HG03354 (cell line): ENCODE results near the gene NHLRC4.
"Not testable (repeated sequence)": the region's sequence is repeated elsewhere in the genome, so short reads cannot be mapped to it uniquely, and the experiment has no call there.

Source experiments
- ATAC-seq: cut with Tn5 transposase; IDR thresholded peaks from one replicate; pipeline ENCODE4 v1.9.1; 2021; ENCODE audit warnings: mild to moderate bottlenecking; ENCODE audit not compliant: unreplicated experiment, poor library complexity, severe bottlenecking

The NHLRC4 gene

DNA sequence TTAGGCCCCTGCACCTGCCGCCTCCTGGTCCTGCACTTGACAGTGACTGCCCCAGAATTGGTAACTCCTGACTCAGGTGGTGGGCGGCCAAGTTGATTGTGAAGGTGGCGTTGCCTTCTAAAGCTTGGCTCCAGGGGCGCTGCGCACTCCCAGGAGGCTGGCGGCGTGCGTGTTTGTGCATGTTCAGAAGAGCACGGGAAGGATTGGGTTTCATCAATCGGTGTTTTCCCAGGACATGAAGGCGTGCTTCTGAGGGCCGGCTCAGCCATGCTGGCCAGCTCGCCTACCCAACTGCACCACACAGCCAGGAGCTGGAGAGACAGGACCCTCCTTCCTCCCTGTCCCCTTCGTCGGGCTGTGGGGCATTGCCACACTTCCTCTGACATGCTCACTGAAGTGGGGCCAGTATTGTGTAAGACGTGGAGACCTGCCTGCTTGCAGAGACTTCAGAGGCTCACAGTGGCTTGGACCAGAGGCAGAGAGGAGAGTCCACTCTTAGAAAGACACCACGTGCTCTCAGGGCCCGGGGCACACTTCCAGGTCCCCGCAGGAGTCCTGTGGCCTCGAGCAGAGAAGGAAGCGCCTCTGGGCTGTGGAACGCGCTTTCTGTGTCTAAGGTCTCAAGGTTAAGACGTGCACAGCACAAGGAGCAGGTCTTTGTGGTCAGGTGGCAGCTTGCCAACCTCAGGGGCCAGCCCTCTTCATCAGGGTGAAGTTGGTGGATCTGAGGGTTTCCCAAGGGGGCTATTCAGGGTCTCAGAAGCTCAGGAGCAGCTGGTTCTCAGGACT, 25.9 kb downstream of the NHLRC4 start:
- no peak for ATAC-seq

DNA sequence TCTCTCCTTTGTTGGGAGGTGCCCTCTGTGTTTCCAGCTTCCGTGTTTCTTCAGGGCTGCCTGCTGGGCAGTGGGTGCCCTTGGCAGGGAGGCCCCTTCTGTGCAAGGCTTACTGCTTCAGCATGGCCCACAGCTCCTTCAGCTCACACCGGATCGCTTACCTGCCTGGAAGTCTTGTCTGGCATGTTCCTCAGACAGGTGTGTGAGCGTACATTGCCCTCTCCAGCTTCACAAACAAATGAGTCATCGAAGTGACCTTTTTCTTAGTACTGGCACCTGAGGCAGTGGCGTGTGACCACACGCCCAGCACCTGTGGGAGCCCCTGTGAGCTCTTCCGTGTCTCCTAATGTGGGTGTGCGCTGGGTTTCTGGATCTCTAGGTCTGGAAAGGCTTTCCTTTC, 26.6 kb downstream of the NHLRC4 start:
- no peak for ATAC-seq

DNA sequence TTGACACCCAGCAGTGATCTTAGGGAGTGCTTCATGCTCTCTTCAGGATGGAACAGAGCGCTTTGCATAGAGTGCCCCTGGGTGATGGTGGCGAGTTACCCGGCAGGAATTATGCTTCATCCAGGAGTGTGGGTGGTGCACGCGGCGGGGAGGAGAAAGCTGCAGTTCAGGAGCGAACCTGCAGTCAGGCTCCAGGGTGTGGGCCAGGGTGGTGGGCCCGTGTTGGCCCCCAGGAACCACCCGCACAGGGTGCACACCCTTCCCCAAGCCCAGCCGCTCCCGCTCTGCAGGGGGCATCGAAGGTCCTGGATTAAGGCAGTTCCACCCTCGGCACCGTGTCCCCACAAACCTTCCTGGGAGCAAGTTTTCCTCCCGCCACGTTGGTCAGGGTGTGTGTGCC, 27.0 kb downstream of the NHLRC4 start:
- no peak for ATAC-seq

DNA sequence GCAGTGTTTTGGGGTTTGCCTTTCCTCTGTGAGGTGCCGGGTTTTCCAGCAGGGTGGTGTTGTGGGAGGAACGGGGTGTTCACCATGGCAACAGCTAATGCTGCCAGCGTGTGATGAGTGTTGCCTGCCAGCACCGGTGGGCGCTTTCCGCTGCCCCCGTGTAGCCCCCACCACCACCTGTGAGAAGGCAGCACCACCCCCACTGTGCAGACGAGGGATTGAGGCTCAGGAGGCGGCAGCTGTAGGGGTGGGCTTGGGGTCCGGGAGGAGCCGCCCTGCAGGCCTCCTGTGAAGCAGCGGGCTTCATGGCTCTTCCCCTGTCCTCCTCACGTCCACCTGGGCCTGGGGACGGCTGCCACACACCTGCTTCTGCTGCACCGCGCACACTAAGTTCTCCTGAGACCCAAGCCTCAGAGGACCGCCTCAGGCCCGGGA, 28.3 kb downstream of the NHLRC4 start:
- no peak for ATAC-seq

DNA sequence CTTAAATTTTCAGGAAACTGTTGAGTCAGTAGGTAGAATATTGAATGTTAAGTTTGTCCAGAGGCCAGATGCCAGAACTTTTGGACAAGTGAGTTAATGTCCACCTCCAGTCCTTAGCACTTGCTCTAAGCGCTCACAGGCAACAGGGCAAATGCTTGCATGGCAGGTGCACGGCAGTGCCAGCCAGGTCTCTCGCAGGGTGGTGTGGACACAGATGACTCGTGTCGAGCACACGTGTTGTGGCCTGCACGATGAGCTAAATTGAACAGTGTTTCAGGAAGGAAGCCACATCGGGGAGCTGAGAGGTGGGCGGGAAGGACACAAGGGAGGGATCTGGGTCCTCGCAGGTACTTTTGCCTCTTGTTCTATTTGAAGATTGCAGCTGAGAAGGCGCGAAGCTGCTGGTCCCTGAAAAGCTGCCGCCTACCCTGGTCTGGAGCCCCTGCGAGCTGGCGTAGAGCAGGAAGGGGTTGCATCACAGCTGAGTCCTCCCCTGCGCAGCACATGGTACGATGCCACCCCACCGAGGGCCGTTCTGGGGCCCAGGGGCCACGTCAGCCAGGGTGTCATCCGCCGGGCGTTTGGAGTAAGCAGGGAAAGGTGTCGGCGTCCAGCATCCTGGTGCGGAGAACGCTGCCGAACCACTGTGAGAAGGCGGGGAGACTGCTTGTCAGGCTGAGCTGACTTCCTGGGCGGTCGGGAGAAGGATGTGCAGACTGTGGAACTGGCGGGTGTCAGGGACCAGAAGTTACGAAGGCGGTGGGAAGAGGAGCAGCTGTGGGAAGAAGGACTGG, 29.3 kb downstream of the NHLRC4 start:
- ATAC-seq, result no peak

DNA sequence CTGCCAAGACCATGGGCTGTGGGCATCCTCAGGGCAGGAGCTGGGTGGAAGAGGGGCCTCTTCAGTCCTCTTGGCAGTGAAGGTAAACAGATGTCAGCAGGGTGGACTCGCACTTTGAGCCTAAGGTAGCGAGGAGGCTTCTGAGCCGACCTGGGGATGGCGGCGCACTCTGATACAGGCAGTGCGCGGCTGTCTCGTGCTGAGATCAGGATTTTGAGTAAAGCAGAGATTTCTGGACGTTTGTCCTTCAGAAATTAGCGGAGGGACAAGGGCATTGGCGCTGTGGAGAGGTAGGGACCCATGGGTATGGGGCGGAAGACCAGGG, 29.9 kb downstream of the NHLRC4 start:
- no peak for ATAC-seq

DNA sequence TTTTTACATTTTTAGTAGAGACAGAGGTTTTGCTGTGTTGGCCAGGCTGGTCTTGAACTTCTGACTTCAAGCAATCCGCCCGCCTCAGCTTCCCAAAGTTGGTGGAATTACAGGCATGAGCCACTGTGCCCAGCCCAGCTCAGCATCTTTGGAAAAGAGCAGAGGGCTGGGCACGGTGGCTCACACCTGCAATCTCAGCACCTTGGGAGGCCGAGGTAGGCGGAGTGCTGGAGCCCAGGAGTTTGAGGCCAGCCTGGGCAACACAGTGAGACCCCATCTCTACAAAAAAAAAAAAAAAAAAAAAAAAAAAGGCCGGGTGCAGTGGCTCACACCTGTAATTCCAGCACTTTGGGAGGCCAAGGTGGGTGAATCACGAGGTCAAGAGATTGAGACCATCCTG, 30.9 kb downstream of the NHLRC4 start:
- not testable (repeated sequence) for ATAC-seq

DNA sequence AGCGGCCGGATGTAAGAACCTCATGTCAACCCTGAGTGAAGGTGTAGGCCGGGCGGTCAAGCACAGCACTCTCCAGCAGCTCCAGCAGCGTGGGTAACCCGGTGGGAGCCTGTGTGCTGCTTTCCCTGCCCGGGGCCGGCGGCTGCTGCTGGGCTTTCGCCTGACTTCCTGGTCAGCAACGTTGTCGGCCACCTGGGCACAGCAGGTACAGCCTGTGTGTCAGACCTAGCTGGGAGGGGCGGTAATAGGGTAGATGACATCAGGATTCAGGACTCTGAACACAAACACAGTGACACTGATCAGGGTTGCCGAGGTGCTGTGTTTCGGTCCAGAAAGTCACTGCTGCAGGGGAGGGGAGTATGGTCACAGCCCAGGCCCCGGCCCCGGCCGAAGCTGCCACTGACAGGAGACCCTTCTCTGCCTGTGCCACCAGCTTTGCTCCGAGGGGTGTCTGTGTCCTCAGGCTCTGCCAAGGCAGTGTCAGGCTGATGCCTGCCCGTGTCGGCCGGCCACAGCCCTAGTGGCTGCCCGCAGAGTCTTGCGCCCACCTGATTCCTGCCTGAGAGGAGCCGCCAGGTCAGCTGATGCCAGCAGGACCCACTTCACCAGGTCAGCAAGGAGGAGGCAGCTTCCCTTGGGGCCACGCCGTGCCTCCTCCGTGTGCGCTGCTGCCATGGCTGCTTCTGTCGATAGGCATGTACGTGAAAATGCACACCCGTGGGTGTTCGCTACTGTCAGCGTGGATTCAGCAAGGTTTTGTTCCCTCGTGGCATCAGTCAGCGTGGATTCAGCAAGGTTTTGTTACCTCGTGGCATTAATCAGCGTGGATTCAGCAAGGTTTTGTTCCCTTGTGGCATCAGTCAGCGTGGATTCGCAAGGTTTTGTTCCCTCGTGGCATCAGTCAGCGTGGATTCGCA, 32.3 kb downstream of the NHLRC4 start:
- ATAC-seq, result no peak

DNA sequence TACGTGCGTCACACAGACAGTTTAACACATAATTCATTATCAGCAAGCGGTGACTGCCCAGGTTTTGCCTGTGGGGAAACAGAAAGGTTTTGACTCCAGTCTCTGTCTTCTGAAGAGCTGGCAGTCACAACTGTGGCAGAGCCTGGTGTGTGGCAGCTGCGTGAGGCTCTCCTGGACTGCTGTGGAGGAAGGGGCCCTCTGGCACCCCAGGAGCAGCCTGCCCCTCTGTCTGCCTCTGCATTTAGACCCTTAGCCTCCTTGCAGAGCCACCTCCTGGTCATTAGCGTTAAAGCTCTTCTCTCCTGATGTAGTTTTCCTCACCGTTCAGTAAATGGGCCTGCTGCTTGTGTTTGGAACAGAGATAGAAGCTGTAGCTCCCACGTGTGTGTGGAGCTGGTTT, 34.0 kb downstream of the NHLRC4 start:
- ATAC-seq, result no peak

DNA sequence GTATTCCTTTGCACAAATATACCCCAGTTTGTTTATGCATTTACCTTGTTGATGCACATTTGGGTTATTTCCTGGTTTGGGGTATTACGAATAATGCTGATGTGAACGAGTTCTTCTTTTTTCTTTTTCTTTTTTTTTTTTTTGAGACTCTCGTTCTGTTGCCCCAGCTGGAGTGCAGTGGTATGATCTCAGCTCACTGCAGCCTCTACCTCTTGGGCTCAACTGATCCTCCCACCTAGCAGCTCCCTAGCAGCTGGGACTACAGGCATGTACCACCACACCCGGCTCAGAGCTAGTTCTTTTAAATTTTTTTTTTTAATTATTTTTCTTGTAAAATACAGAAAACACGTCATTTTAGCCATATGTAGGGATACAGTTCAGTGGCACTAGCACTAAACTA, 37.1 kb downstream of the NHLRC4 start:
- no peak for ATAC-seq

DNA sequence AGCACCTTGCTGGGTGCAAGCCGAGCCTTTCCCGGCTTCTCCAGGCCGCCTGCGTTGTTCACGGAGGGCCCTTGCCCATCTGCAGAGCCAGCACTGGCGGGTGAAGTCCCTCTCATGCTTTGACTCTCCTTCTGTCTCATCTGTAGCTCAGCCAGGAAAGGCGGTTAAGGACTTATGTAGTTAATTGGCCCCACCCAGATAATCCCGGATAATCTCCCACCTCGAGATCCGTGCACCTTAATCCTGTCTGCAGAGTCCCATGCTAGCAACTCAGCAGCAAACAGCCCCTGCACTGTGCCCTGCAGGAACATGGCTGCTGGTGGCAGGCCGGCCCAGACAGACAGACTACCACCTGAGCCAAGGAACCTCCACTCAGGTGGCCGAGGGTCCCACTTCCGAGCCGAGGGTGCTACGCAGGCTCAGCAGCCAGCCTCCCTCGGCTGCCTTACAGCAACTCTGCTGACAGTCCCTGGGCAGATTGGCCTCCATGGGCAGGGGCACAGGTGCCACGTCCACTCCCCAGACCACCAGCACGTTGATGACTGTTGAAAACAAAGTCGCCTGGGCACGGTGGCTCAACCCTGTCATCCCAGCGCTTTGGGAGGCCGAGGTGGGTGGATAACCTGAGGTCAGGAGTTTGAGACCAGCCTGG, 40.0 kb downstream of the NHLRC4 start:
- ATAC-seq, result no peak

DNA sequence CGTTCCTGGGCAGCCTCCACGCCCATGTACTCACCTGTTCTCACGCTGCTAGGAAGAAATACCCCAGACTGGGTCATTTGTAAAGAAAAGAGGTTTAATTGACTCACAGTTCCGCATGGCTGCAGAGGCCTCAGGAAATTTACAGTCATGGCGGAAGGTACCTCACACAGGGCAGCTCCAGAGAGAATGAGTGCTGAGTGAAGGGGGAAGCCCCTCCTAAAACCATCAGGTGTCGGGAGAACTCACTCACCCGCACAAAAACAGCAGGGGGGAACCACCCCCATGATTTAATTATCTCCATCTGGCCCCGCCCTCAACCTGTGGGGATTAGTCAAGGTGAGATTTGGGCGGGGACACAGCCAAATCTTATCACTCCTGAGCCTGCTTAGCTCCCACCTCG, 41.2 kb downstream of the NHLRC4 start:
- no peak for ATAC-seq

DNA sequence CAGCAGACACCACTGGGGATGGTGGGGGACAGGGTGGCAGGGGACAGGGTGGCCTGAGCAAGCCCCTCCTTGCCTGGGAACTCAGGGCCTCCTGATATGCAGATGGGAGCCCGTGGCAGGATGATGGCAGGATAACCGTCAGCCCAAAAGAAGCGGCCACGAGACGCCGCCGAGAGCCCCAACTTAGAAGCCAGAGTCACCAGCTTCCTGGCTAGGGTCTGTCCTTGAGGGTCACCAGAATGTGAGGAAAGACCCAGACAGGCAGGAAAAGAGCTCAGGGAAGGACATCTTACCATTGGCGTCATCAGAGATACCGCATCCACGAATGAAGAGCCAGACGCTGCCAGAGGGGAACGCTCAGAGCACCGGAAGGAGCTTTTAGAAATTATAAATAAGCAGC, 42.5 kb downstream of the NHLRC4 start:
- no peak for ATAC-seq

DNA sequence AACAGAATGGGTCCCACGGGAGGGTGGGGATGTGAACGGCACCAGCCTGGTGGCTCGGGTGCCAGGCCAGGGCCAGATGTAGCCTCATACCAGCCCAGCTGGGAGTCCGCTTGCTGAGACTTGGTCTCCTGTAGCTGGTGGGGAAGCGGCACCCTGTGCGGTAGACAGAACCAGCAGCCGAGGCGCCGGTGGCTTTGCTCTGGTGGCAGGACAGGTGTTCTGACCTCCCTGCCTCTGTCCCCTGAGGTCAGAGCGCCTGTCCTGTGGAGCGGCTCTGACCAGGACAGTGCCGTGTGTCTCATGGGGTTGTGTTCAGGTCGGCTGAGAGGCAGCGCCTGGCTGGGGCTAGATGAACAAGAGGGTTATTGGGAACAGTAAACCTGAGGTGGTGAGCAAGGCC, 43.2 kb downstream of the NHLRC4 start:
- no peak for ATAC-seq

DNA sequence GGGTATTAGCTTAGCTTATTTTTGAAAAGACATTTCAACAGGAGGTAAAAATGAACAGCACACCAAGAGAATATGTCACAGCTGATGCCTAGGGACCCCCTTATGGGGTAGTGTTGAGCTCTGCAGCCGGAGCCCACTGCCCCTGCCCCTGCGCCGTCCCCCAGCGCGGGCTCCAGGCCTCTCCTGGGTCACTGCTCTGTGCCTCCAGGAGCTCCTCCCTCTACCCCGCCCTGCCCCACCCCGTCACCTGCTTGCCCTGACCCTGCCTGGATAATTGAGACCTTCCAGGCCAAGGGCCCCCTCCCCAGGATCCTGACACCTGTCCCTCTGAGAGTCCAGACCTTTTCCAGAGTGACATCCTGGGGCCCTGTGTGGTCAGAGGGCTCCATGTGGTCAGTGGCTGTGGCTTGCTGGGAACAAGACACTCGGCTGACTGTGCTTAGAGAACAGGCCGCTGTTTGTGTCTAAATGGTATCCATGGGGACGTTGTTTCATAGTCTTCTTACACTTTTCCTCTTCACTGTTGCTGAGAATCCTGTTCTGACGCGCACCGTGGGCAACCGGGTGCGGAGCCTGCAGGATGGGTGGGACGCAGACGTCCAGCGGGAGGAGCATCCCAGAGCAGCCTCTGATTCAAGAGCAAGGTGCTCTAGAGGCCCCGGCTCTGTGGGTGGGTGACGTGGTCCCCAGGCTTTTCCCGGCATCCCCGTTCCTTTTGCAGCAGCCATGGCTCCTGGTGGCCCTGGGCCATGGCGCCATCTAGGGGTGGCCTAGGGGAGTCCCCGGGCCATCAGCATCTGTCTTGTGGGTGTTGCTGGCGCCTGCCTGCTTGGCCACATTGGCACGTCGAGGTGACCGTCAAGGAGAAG, 43.9 kb downstream of the NHLRC4 start:
- no peak for ATAC-seq

DNA sequence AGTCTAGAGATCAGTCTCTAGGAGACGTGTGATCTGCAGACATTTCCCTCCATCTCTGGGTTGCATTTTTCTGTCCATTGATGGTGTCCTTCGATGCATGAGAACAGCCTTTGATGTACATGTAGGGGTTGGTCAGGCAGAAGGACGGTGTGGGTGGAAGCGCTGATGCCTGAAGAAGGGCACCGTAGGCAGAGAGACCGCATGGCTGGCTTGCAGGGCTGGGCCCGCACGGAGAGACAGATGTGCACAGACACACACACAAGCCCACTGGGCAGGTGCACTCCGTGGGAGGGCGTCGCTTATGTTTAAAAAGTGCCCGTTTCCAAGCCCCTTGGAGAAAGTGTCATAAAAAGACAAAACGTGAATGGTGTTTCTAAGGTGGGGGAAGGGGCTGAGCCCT, 48.3 kb downstream of the NHLRC4 start:
- ATAC-seq, result no peak

DNA sequence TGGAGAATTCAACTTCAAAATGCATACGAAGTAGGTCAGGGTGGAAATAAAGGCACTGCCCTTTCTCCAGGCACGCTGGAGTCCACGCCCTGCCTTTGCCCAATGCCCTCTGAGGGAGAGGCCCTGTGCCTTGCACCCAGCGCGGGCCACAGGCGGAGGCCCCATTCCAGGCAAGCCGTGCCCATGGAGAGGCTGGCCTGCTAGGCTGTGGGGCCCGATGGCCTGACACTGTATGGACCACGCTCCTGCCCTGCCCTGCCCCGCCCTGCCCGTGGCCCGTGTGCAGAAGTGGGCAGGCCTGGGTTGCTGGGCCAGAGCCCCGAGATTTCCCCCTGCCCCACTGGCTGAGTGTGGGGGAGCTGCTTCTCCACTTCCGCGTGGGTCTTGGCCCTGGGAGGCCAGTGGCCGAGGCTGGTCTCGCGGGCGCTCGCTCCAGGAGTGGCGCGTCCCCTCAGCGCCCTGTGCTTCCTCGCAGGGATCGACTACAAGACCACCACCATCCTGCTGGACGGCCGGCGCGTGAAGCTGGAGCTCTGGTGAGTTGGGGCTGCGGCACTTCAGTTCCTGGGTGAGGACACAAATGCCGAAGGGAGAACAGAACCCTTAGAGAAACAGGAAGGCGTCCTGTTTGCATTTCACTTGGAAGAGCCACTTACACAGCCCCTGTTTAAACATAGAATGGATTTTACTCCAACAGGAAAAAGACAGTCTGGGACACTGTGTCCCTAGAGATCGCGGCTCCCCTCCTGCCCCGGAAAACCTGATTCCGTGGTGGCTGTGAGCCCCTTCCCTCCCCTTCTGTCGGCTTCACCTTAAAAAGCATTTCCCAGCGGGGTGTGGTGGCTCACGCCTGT, 50.2 kb downstream of the NHLRC4 start:
- no peak for ATAC-seq

DNA sequence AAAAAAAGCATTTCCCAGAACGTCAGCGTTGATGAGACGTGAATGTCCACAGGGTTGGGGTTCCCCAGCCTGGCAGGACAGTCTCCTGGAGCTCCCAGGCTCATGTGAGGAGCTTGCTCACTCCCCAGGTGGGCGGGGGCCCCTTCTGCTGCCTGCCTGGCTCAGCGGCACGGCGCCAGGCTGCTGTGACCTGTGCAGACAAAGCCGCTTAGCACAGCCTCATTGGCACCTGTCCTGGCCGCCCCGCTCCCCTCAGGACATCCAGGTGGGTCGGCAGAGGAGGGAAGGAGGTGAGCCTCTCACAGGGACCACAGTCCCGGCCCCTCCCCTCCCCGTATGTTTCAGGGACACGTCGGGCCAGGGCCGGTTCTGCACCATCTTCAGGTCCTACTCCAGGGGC, 51.0 kb downstream of the NHLRC4 start:
- no peak for ATAC-seq
